GM23248 (cell line): ENCODE measurements around the gene NGB. TPM values are rescaled to one million over a fixed set of nuclear protein-coding genes. Genes with fewer than 3 reads are reported as not detected.

Experiments used
- DNase-seq: peaks from one replicate; pipeline ENCODE4 v3.0.0-alpha.2; 2015
- H2AFZ ChIP-seq: fragments of 200-600 bp; sonication (generic); 2 replicates; pipeline ENCODE4 v1.6.1; 2016; ENCODE audit warnings: antibody characterized with exemption
- H3F3A ChIP-seq: fragments of 200-600 bp; sonication (generic); 2 replicates; pipeline ENCODE4 v1.6.1; 2016; ENCODE audit warnings: mild to moderate bottlenecking, antibody characterized with exemption, mixed run types; ENCODE audit not compliant: insufficient read depth
- H3K27ac ChIP-seq: fragments of 200-600 bp; sonication (generic); 2 replicates; pipeline ENCODE4 v1.5.1; 2016; ENCODE audit warnings: mild to moderate bottlenecking
- H3K27me3 ChIP-seq: fragments of 200-600 bp; sonication (generic); replicated peaks from 2 replicates; pipeline ENCODE4 v1.6.1; 2016; ENCODE audit warnings: mild to moderate bottlenecking; ENCODE audit not compliant: insufficient read depth
- H3K36me3 ChIP-seq: fragments of 200-600 bp; sonication (generic); 2 replicates; pipeline ENCODE4 v1.6.1; 2016; ENCODE audit warnings: low read depth, mild to moderate bottlenecking
- H3K4me1 ChIP-seq: fragments of 200-600 bp; sonication (generic); 2 replicates; pipeline ENCODE4 v1.6.1; 2016; ENCODE audit warnings: mild to moderate bottlenecking; ENCODE audit not compliant: insufficient read depth
- H3K4me2 ChIP-seq: fragments of 200-600 bp; sonication (generic); one replicate; pipeline ENCODE4 v1.6.1; 2016; ENCODE audit warnings: mild to moderate bottlenecking; ENCODE audit not compliant: unreplicated experiment
- H3K4me3 ChIP-seq: fragments of 200-600 bp; sonication (generic); 2 replicates; pipeline ENCODE4 v1.5.1; 2016; ENCODE audit warnings: mild to moderate bottlenecking
- H3K79me2 ChIP-seq: fragments of 200-600 bp; sonication (generic); 2 replicates; pipeline ENCODE4 v1.6.1; 2016; ENCODE audit warnings: mild to moderate bottlenecking; ENCODE audit not compliant: insufficient read depth
- H3K9ac ChIP-seq: fragments of 200-600 bp; sonication (generic); 2 replicates; pipeline ENCODE4 v1.6.1; 2016; ENCODE audit warnings: mild to moderate bottlenecking
- H3K9me2 ChIP-seq: fragments of 200-600 bp; sonication (generic); 2 replicates; pipeline ENCODE4 v1.6.1; 2016; ENCODE audit warnings: mixed run types, mild to moderate bottlenecking, moderate library complexity; ENCODE audit not compliant: insufficient read depth
- H3K9me3 ChIP-seq: fragments of 200-600 bp; sonication (generic); one replicate; pipeline ENCODE4 v1.6.1; 2017; ENCODE audit warnings: low read depth
- H4K20me1 ChIP-seq: fragments of 200-600 bp; sonication (generic); 2 replicates; pipeline ENCODE4 v1.6.0; 2016; ENCODE audit not compliant: insufficient read depth
- EZH2 ChIP-seq: fragments of 200-600 bp; sonication (generic); IDR thresholded peaks from 2 replicates; pipeline ENCODE4 v1.6.1; 2018; ENCODE audit warnings: antibody characterized with exemption, mild to moderate bottlenecking; ENCODE audit not compliant: insufficient read depth, poor library complexity, severe bottlenecking
- EZH2phosphoT487 ChIP-seq: fragments of 200-600 bp; sonication (generic); IDR thresholded peaks from 2 replicates; pipeline ENCODE4 v1.6.1; 2018; ENCODE audit warnings: antibody characterized with exemption, moderate library complexity, mild to moderate bottlenecking, low read depth; ENCODE audit not compliant: insufficient read depth
- WGBS, 2 experiments: methylation state at CpG; one replicate each; pipeline ENCODE4 v1.1.6; 2015 to 2017; ENCODE audit warnings: low lambda C conversion rate in 2 of 2, low coverage in 1 of 2; ENCODE audit errors: missing lambda C conversion rate in 2 of 2; 5-methylcytosine and 5-hydroxymethylcytosine counted together
- in situ Hi-C: fragments of 300-500 bp; cut with MboI; formaldehyde crosslinking; loops from 2 replicates; pipeline ENCODE4 v1.15.0; 2020
- polyA plus RNA-seq: library from polyadenylated mRNA; unstranded; fragments of >200 nt; fragmentation: Nextera tagmentation; extraction: Ambion mirVana; gene quantifications from 2 replicates; pipeline ENCODE4 v1.2.1, GENCODE V29; 2016
- total RNA-seq: library from RNA; depleted of rRNA; stranded (reverse); fragments of >200 nt; shearing (Covaris generic); gene quantifications from 2 replicates; pipeline ENCODE4 v1.2.3, GENCODE V29; 2014

The NGB gene
- total and polyA plus RNA-seq, 2 experiments from 2014 or later, result not detected

DNA sequence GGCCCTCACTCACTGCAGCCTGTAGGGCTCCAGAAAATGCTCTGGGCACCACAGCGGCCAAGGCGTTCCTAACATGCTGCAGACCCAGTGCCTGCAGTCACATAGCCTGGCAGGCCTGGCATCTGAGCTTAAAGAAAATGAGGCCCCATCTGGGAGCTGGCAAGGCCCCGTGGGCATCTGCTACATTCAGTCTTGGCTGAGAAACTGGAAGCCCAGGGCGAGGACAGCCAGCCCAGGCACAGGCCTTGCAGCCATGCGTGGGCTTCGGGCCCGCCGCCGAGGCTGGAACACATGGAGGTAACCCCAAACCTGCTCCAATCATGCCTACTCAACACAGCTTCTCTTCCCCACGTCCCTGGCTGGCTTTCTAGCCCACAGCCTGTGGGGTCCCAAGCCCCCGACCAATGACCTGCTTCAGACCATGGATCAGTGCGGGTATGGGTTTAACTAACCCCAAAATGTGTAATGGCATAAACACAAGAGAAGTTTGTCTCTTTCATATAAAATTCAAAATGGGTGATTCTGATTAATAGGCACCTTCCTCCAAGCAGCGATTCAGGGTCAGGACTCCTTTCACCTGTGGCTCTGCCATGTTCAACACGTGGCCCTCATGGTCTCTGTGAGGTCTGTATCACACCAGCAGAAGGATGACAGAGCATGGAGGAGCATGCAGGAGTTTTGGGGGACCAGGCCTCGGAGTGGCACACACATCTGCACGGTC is 6.4 kb downstream of the NGB start:
- peaks cover 34% of the 10 kb centered on the region for H3K27me3 ChIP-seq
- 48 to 53% methylated on average over 16 of the region's 16 CpGs for WGBS, 2 experiments
- in situ Hi-C loops, result no loop called here

DNA sequence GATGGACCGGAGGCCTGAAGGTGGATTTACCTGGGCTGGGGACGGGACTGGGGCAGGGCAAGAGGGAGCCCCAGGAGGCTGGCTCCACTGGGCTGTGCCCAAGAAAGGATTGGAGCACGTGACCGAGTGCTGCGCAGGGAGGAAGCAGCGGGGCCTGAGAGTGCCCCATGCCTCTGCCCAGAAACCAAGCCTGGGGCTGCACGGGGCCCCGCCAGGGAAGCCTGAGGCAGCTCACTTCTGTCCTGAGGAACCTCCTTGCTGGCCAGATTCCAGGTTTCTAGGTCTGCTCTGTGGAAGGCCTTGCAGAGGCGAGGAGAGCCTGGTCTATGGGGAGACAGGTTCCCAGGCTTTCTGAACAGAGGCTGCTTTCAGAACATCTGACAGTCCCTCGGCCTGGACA is 10.4 kb downstream of the NGB start:
- H2AFZ ChIP-seq, result no peak overlapping the region
- no peaks in the 10 kb centered on the region for H3K36me3 ChIP-seq
- H3K79me2 ChIP-seq, result no peaks in the 10 kb centered on the region
- peaks cover 15% of the 10 kb centered on the region; the same call in 1 of the 2 replicates for H3K27me3 ChIP-seq
- TF ChIP-seq EZH2, result no peak
- TF ChIP-seq EZH2phosphoT487, result no peak
- no peak overlapping the region for H3K27ac ChIP-seq
- WGBS, 2 experiments, result 46 to 49% methylated on average over 10 of the region's 10 CpGs
- no peak overlapping the region for H3K4me2 ChIP-seq
- in situ Hi-C loops, result no loop called here
- H3K4me1 ChIP-seq, result no peaks in the 10 kb centered on the region
- no peak overlapping the region for H3K4me3 ChIP-seq
- no peak overlapping the region for H3K9ac ChIP-seq
- no peaks in the 10 kb centered on the region for H3F3A ChIP-seq
- no peaks in the 10 kb centered on the region for H4K20me1 ChIP-seq
- no peaks in the 10 kb centered on the region for H3K9me3 ChIP-seq
- DNase-seq, result no peak
- no peaks in the 10 kb centered on the region for H3K9me2 ChIP-seq

More for the DNA sequence above, 6.4 kb downstream of the NGB start:
- Histone ChIP-seq H3K9me2 (no peaks in the 10 kb centered on the region), H4K20me1 (no peaks in the 10 kb centered on the region), H3K4me2 (no peak overlapping the region), H3F3A (no peaks in the 10 kb centered on the region), H3K4me1 (no peaks in the 10 kb centered on the region), H3K36me3 (no peaks in the 10 kb centered on the region), H3K9me3 (no peaks in the 10 kb centered on the region), H3K4me3 (no peak overlapping the region), H3K9ac (no peak overlapping the region), H3K27ac (no peak overlapping the region), H3K79me2 (no peaks in the 10 kb centered on the region), H2AFZ (no peak overlapping the region)
- no peak for DNase-seq
- TF ChIP-seq EZH2 (no peak), EZH2phosphoT487 (no peak)

DNA sequence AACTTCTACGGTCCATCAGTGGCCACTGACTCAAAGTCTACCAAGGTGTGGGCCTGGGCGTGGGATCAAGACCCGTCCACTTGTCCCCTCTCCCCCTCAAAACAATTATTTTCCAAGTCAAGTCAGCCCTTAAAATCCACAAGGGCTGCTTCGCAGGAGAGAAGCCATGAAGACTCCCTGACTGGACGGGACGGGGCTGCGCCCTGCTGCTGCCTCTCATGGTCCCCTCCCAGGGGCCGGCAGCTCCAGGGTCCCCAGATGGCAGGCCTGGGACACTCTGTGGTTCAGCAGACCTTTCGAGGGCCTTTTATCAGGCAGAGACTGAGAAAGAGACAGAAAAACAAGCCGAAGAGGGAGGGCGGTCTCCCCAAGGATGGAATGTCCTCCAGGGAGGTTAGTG is 10.8 kb downstream of the NGB start:
- TF ChIP-seq EZH2phosphoT487, result no peak
- TF ChIP-seq EZH2, result no peak
- no peak for DNase-seq

DNA sequence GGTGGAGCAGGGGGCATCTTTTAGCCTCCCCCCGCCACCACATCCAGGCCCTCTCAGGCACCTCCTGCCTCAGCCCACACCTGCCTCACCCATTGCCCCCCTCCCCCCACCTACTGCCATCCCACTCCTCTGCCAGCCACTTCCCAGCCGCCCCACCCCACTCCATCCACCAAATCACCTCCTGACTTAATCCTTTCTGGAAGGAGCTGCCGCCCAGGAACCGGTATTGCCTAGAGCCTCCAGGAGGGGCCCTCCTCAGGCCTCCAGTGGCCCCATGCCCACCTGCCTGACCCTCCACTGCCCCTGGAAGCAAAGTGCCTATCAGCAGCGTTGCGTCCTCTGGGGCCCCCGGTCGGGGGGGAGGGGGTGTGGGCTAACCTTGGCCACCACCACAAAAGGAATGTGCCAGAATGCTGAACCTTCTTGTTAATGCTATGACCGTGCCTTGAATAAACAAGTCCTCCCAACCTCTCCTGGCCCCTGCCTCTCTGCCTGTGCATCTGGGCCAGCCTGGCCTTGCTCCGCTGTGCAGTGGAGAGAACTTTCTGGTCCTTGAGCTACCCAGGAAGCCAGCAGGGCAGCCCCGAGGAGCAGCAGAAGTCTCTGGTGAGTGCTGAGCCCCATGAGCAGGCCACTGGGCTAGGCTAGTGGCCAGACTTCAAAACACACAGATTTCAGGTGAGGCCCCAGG is 11.8 kb downstream of the NGB start:
- no peak for DNase-seq
- H3F3A ChIP-seq, result no peaks in the 10 kb centered on the region
- H3K4me2 ChIP-seq, result no peak overlapping the region
- in situ Hi-C loops, result no loop called here
- H3K27ac ChIP-seq, result no peak overlapping the region
- H3K4me3 ChIP-seq, result no peak overlapping the region
- H3K9me2 ChIP-seq, result no peaks in the 10 kb centered on the region
- H3K27me3 ChIP-seq, result peaks cover 15% of the 10 kb centered on the region; the same call in 1 of the 2 replicates
- H3K79me2 ChIP-seq, result no peaks in the 10 kb centered on the region
- H3K9me3 ChIP-seq, result no peaks in the 10 kb centered on the region
- TF ChIP-seq EZH2, result no peak
- TF ChIP-seq EZH2phosphoT487, result no peak
- H3K4me1 ChIP-seq, result no peaks in the 10 kb centered on the region
- H3K9ac ChIP-seq, result no peak overlapping the region
- no peaks in the 10 kb centered on the region for H4K20me1 ChIP-seq
- no peaks in the 10 kb centered on the region for H3K36me3 ChIP-seq
- no peak overlapping the region for H2AFZ ChIP-seq
- 43 to 47% methylated on average over 8 to 11 of the region's 11 CpGs for WGBS, 2 experiments

More for the DNA sequence above, 10.8 kb downstream of the NGB start:
- Histone ChIP-seq H3K4me1 (no peaks in the 10 kb centered on the region), H3K4me3 (no peak overlapping the region), H4K20me1 (no peaks in the 10 kb centered on the region), H3K9me3 (no peaks in the 10 kb centered on the region), H3K4me2 (no peak overlapping the region), H2AFZ (no peak overlapping the region), H3K27ac (no peak overlapping the region), H3K9me2 (no peaks in the 10 kb centered on the region), H3K27me3 (peaks cover 15% of the 10 kb centered on the region; the same call in 1 of the 2 replicates), H3K9ac (no peak overlapping the region), H3K79me2 (no peaks in the 10 kb centered on the region), H3F3A (no peaks in the 10 kb centered on the region), H3K36me3 (no peaks in the 10 kb centered on the region)
- in situ Hi-C loops, result no loop called here
- 66 to 68% methylated on average over 11 of the region's 11 CpGs for WGBS, 2 experiments
